ENCODE results near the gene NOS1AP.

DNA sequence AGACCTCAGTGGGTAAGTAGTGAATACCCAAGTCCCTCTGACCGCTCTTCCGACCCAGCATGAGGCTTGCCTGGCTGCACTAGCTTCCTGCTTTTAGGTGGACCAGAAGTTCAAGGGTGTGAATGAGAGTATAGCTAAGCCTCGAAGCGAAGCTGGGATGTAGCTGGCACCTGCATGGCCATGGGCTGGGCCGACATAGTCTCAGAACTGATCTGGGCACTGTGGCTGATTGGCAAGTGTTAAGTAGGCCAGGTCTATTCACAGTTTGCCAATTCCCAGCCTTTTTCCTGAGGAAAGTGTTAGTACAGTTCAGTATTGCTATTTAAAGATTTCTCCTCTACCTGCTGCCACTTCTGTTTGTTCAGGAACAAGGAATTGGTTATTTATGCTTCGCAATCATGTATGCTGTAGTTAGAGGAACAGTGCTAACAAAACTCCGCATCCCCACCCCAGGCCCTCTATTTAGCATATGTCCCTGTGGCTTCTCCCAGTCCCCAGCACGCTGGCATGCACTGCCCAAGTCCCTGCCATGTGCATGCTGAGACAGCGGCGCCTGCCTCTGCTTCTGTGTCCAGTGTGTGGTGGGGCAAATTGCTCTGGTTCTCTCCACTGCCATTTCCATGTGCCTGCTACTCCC is 290.9 kb downstream of the NOS1AP start:
- no peak for TF ChIP-seq ELF4 (IDR thresholded peaks at IDR 0.05)
- no peak for TF ChIP-seq CTBP1 (IDR thresholded peaks at IDR 0.05; ENCODE audit: borderline replicate concordance)
- TF ChIP-seq FOXM1 (IDR thresholded peaks at IDR 0.05; ENCODE audit: borderline replicate concordance), result no peak
- TF ChIP-seq SUZ12 (IDR thresholded peaks at IDR 0.05), result no peak
- TF ChIP-seq SP1 (IDR thresholded peaks at IDR 0.05), result no peak
- no peak for TF ChIP-seq HDGF (IDR thresholded peaks at IDR 0.05; ENCODE audit: borderline replicate concordance)
- no peak for TF ChIP-seq BHLHE40 (IDR thresholded peaks at IDR 0.05; ENCODE audit: borderline replicate concordance)
- TF ChIP-seq, protein P1, sequence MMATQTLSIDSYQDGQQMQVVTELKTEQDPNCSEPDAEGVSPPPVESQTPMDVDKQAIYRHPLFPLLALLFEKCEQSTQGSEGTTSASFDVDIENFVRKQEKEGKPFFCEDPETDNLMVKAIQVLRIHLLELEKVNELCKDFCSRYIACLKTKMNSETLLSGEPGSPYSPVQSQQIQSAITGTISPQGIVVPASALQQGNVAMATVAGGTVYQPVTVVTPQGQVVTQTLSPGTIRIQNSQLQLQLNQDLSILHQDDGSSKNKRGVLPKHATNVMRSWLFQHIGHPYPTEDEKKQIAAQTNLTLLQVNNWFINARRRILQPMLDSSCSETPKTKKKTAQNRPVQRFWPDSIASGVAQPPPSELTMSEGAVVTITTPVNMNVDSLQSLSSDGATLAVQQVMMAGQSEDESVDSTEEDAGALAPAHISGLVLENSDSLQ (IDR thresholded peaks at IDR 0.05), result no peak
- no peak for TF ChIP-seq TARDBP (IDR thresholded peaks at IDR 0.05)
- no peak for TF ChIP-seq NFRKB (IDR thresholded peaks at IDR 0.05)
- no peak for TF ChIP-seq ARNT (IDR thresholded peaks at IDR 0.05)
- TF ChIP-seq FOXK2 (IDR thresholded peaks at IDR 0.05), result no peak
